ENCODE data around the gene ZNF76. TPM values are rescaled to one million over a fixed set of nuclear protein-coding genes. Genes with fewer than 3 reads are reported as not detected.

Gene ZNF76
- total and polyA plus RNA-seq, 2 of the 8 experiments (the other 6 are each of a cell fraction or from before 2014, with no cell fraction given): 17.9 to 23.9 TPM

DNA sequence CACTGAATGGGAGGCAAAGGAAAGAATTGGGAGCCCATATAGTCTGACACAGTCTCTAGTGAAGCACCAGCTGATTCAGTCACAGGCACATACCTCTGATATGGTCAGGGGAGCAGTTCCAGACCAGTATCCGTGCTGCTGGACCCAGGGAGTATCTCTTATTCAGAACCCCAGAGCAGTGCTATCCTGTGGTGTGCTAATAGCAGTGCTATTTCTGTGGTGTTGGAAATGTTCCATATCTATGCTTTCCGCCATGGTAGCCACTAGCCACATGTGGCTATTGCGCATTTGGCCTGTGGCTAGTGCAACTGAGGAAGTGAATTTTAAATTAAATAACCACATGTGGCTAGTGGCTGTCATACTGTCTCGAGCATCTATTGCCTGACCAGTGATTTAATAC is 34.8 kb upstream of the ZNF76 start:
- Histone ChIP-seq H3K23me2 (ENCODE audit: low read depth, low read length) (no peaks in the 10 kb centered on the region), H2BK5ac (ENCODE audit: low read depth, low read length) (no peak overlapping the region), H3K23ac (ENCODE audit: insufficient read length) (no peak overlapping the region), H3K9ac (replicated peaks in 1 of 4; ENCODE audit: extremely low read depth in 1 of 4, low read depth in 3 of 4, low read length in 3 of 4) (no peak overlapping the region), H2AFZ (ENCODE audit: low read length) (no peak overlapping the region), H2BK120ac (replicated peaks; ENCODE audit: low read depth, low read length) (no peak overlapping the region), H3K56ac (replicated peaks; ENCODE audit: insufficient read length, low read depth, low read length) (no peak overlapping the region), H3K79me1 (ENCODE audit: low read depth, low read length) (no peaks in the 10 kb centered on the region), H3K4ac (replicated peaks; ENCODE audit: insufficient read length, low read depth, low read length) (no peak overlapping the region), H3K4me3 (ENCODE audit: extremely low read depth in 1 of 4, insufficient read depth in 2 of 4, low read depth in 3 of 4, low read length in 4 of 4) (no peak overlapping the region), H3K18ac (ENCODE audit: extremely low read depth, low read length) (no peak overlapping the region), H3K4me2 (ENCODE audit: insufficient read depth in 1 of 2, low read depth in 2 of 2, low read length in 2 of 2) (no peak overlapping the region), H2BK12ac (ENCODE audit: low read depth, low read length) (no peak overlapping the region), H3K27ac (ENCODE audit: low read depth, low read length) (no peak overlapping the region), H3K9me3 (ENCODE audit: insufficient read depth in 2 of 2, low read depth in 1 of 2, low read length in 1 of 2) (no peaks in the 10 kb centered on the region), H4K20me1 (replicated peaks in 1 of 2; ENCODE audit: control insufficient read depth in 1 of 2, insufficient read depth in 2 of 2, low read length in 2 of 2) (peaks cover 0 to 19% of the 10 kb centered on the region in 2 experiments), H3K14ac (ENCODE audit: insufficient read length) (no peak overlapping the region), H4K5ac (ENCODE audit: insufficient read length, low read depth, low read length) (no peak overlapping the region), H3K36me3 (ENCODE audit: control insufficient read depth in 2 of 4, insufficient read depth in 4 of 4, low read length in 3 of 4) (no peaks in the 10 kb centered on the region), H3K4me1 (replicated peaks in 1 of 4; ENCODE audit: control insufficient read depth in 3 of 4, insufficient read depth in 4 of 4, low read length in 3 of 4) (peaks cover 0 to 2% (median 0%) of the 10 kb centered on the region in 4 experiments; a peak in 1 of 7 replicates), H3K27me3 (replicated peaks in 1 of 4; ENCODE audit: control insufficient read depth in 3 of 4, extremely low read depth in 1 of 4, insufficient read depth in 3 of 4, low read length in 3 of 4) (peaks cover 0 to 18% (median 9%) of the 10 kb centered on the region in 4 experiments; a peak in 5 of 7 replicates), H2BK20ac (ENCODE audit: low read length) (no peak overlapping the region), H2AK5ac (ENCODE audit: low read depth, low read length) (no peak overlapping the region), H4K8ac (ENCODE audit: extremely low read depth, insufficient read depth, low read length) (no peak overlapping the region), H4K91ac (replicated peaks; ENCODE audit: insufficient read length, low read length) (no peak overlapping the region), H2BK15ac (ENCODE audit: low read length) (no peak overlapping the region), H3K79me2 (ENCODE audit: control insufficient read depth in 1 of 2, insufficient read depth in 2 of 2, low read length in 2 of 2) (no peaks in the 10 kb centered on the region)
- no peak for FAIRE-seq
- ChIA-PET CTCF (ENCODE audit: partially characterized antibody) (interaction anchor here (1.1 to 4.5 kb wide), 5 partner anchors 9 to 205 kb away, joined by 4 to 26 read pairs (median 9); no protein-coding TSS in a partner anchor), POLR2A (ENCODE audit: partially characterized antibody) (interaction anchor here (1.6 kb wide), 2 partner anchors 9 to 21 kb away, joined by 3 to 6 read pairs; no protein-coding TSS in a partner anchor)
- TF ChIP-seq TAF7 (optimal IDR thresholded peaks at IDR 0.05; ENCODE audit: borderline replicate concordance, low read depth, low read length) (no peak), KDM1A (IDR thresholded peaks at IDR 0.05; ENCODE audit: borderline replicate concordance, low read length) (no peak), TAF1 (IDR thresholded peaks at IDR 0.05; ENCODE audit: low read depth, low read length) (no peak), HDAC2 (IDR thresholded peaks at IDR 0.05; ENCODE audit: borderline replicate concordance in 1 of 2, low read depth in 2 of 2, low read length in 2 of 2) (no peak), PHF8 (conservative IDR thresholded peaks at IDR 0.05; ENCODE audit: low read depth, low read length) (no peak), EGR1 (IDR thresholded peaks at IDR 0.05; ENCODE audit: borderline replicate concordance, low read depth, low read length) (no peak), SIN3A (conservative IDR thresholded peaks at IDR 0.05 in 1 of 2, IDR thresholded peaks at IDR 0.05 in 1 of 2; ENCODE audit: low read depth in 1 of 2, low read length in 2 of 2) (no peak), RBBP5 (IDR thresholded peaks at IDR 0.05; ENCODE audit: borderline replicate concordance, low read depth, low read length) (no peak), GABPA (IDR thresholded peaks at IDR 0.05; ENCODE audit: borderline replicate concordance, insufficient read depth, low read length) (no peak), POU5F1 (IDR thresholded peaks at IDR 0.05; ENCODE audit: low read depth, low read length) (no peak)
- 94% methylated on average over 4 of the region's 4 CpGs; no CpG with 5 or more reads in 1 of the 2 experiments for WGBS, 2 experiments (ENCODE audit: extremely low coverage in 1 of 2, insufficient coverage in 1 of 2, insufficient read length in 1 of 2, insufficient replicate concordance in 2 of 2, low coverage in 1 of 2, low lambda C conversion rate in 2 of 2, missing lambda C conversion rate in 1 of 2)
- DNase-seq (ENCODE audit: low read depth in 1 of 2, low spot score in 2 of 2): no peak
